ENCODE measurements around the gene TMEM116. TPM values are rescaled to one million over a fixed set of nuclear protein-coding genes. Genes with fewer than 3 reads are reported as not detected.

TMEM116 gene
- total RNA-seq, 1 experiment from 2014 or later: 4.4 TPM

DNA sequence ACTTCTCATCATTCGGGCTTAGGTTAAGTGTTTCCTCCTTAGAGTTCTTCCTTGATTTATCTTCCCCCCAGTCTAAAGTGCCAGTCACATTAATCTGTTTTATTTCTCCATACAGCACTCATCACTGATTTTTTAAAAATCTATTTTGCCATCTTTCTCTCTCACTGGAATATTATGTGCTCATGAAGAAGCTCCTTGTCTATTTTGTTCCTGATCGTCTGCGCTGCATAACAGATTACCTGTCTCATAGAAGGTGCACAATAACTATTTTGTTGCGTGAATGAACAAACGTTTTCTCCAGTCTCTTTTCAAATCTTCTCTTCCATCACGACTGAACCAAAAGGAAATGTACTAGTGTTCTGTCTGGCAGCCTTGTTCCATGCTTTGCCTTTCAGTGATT, 3.0 kb upstream of the TMEM116 start:
- BruUV-seq (replicated peaks): no TSS peak

DNA sequence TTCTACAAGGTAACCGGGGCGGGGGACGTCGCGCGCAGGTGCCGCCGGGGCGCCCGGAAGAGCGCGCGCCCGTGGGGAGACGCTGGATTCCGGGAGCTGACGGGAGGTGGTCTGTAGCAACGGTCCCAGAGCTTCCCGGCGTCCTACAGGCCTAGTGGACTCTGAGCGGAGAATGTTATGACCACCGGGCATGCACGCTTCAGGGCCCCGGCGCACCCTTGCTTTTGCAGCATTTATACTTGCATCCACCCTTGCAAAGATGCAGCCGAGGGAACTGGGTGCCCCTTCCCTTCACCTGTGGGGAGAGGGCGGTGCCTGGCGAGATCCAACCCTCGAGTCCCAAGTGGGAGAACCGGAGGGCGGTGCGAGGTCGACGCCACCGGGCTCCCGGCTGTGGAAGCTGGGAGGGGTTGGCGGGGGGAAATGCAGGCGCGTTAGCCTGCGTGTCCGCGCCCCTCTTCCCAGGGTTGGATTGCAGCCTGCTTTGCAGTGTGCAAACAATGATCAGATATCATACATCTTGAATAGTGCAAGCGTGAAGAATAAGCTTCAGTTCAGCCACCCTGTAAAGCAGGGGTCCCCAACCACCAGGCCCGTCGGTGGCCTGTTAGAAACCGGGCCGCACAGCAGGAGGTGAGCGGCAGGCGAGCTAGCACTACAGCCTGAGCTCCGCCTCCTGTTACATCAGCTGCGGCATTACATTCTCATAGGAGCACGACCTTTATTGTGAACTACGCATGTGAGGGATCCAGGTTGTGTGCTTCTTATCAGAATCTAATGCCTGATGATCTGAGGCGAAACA, 837 bp upstream of the TMEM116 start:
- BruUV-seq (replicated peaks): no TSS peak
- Histone ChIP-seq H3K4me2 (ENCODE audit: low read length) (peak overlapping the region; percentile 85), H4K20me1 (ENCODE audit: low read length) (peaks cover 26% of the 10 kb centered on the region), H3K4me3 (ENCODE audit: low read length) (peak overlapping the region; percentile 92), H3K79me2 (ENCODE audit: low read length) (peaks cover 70% of the 10 kb centered on the region), H3K4me1 (ENCODE audit: insufficient read depth, low read length) (peaks cover 44% of the 10 kb centered on the region), H2AFZ (ENCODE audit: low read length) (peak overlapping the region; percentile 91), H3K27me3 (ENCODE audit: low read length) (no peaks in the 10 kb centered on the region), H3K27ac (ENCODE audit: low read length) (peak overlapping the region; percentile 67), H3K9me2 (replicated peaks; ENCODE audit: low read length) (no peaks in the 10 kb centered on the region), H3F3A (ENCODE audit: low read length, unreplicated experiment) (peaks cover 15% of the 10 kb centered on the region), H3K9me3 (ENCODE audit: low read length) (no peaks in the 10 kb centered on the region), H3K36me3 (ENCODE audit: low read depth, low read length) (peaks cover 11% of the 10 kb centered on the region), H3K9ac (ENCODE audit: low read length) (peak overlapping the region; percentile 86)
- ATAC-seq (peak; percentile 39), DNase-seq (peak; percentile 84)
- intact Hi-C loops (cut with micrococcal nuclease): loop anchor here (1.0 to 10.0 kb wide), 4 partner anchors 69 to 371 kb away; partner anchors contain the start of genes HECTD4 and MAPKAPK5
- POLR2A ChIA-PET (ENCODE audit: unreplicated experiment): interaction anchor here (0.5 to 0.6 kb wide), 2 partner anchors 59 to 69 kb away, joined by 4 to 11 read pairs; no protein-coding TSS in a partner anchor
- TF ChIP-seq EZH2 (IDR thresholded peaks at IDR 0.05; ENCODE audit: low read length, unreplicated experiment) (no peak), EZH2phosphoT487 (IDR thresholded peaks at IDR 0.05; ENCODE audit: borderline replicate concordance, low read length) (no peak)
- TF ChIP-seq, protein P1, sequence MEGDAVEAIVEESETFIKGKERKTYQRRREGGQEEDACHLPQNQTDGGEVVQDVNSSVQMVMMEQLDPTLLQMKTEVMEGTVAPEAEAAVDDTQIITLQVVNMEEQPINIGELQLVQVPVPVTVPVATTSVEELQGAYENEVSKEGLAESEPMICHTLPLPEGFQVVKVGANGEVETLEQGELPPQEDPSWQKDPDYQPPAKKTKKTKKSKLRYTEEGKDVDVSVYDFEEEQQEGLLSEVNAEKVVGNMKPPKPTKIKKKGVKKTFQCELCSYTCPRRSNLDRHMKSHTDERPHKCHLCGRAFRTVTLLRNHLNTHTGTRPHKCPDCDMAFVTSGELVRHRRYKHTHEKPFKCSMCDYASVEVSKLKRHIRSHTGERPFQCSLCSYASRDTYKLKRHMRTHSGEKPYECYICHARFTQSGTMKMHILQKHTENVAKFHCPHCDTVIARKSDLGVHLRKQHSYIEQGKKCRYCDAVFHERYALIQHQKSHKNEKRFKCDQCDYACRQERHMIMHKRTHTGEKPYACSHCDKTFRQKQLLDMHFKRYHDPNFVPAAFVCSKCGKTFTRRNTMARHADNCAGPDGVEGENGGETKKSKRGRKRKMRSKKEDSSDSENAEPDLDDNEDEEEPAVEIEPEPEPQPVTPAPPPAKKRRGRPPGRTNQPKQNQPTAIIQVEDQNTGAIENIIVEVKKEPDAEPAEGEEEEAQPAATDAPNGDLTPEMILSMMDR (conservative IDR thresholded peaks at IDR 0.05; ENCODE audit: low read depth, low read length): no peak
- CTCF ChIA-PET: interaction anchor here (0.6 to 1.4 kb wide), 2 partner anchors 69 to 1262 kb away, joined by 4 to 15 read pairs; no protein-coding TSS in a partner anchor

More for the DNA sequence above, 3.0 kb upstream of the TMEM116 start:
- Histone ChIP-seq H3K79me2 (ENCODE audit: low read length) (peaks cover 87% of the 10 kb centered on the region), H3K4me3 (ENCODE audit: low read length) (no peak overlapping the region), H4K20me1 (ENCODE audit: low read length) (peaks cover 41% of the 10 kb centered on the region), H2AFZ (ENCODE audit: low read length) (no peak overlapping the region), H3K4me2 (ENCODE audit: low read length) (no peak overlapping the region), H3K9ac (ENCODE audit: low read length) (no peak overlapping the region), H3K27me3 (ENCODE audit: low read length) (no peaks in the 10 kb centered on the region), H3F3A (ENCODE audit: low read length, unreplicated experiment) (peaks cover 15% of the 10 kb centered on the region), H3K4me1 (ENCODE audit: insufficient read depth, low read length) (peaks cover 55% of the 10 kb centered on the region), H3K36me3 (ENCODE audit: low read depth, low read length) (peaks cover 21% of the 10 kb centered on the region), H3K9me3 (ENCODE audit: low read length) (no peaks in the 10 kb centered on the region), H3K9me2 (replicated peaks; ENCODE audit: low read length) (no peaks in the 10 kb centered on the region), H3K27ac (ENCODE audit: low read length) (no peak overlapping the region)
- DNase-seq (no peak), ATAC-seq (no peak)
- intact Hi-C loops (cut with micrococcal nuclease): loop anchor here (2.0 to 10.0 kb wide), 2 partner anchors 71 to 369 kb away; partner anchors contain the start of gene HECTD4
- TF ChIP-seq, protein P1 (conservative IDR thresholded peaks at IDR 0.05; ENCODE audit: low read depth, low read length): no peak
- TF ChIP-seq EZH2 (IDR thresholded peaks at IDR 0.05; ENCODE audit: low read length, unreplicated experiment) (no peak), EZH2phosphoT487 (IDR thresholded peaks at IDR 0.05; ENCODE audit: borderline replicate concordance, low read length) (no peak)
- ChIA-PET POLR2A (ENCODE audit: unreplicated experiment) (no interaction called here), CTCF (no interaction called here)

Measured in PC-3 (cell line).